AG04449 (cell line): ENCODE data around the gene SLC25A23.
"Not testable (repeated sequence)": the region's sequence is repeated elsewhere in the genome, so short reads cannot be mapped to it uniquely, and the experiment has no call there.

Source experiments
- CTCF ChIA-PET: fragments of 350-600 bp; formaldehyde crosslinking; extraction: SDS; loops from one replicate; lab custom pipeline; 2021; ENCODE audit warnings: antibody characterized with exemption; lab: Yijun Ruan, JAX
- POLR2A ChIA-PET: fragments of 400-600, 350-600 bp; formaldehyde crosslinking; extraction: SDS; loops from one replicate; lab custom pipeline; 2020; ENCODE audit warnings: antibody characterized with exemption, inconsistent platforms; lab: Yijun Ruan, JAX
- DNase-seq: peaks from one replicate; pipeline ENCODE4 v3.0.0-alpha.2; 2010; ENCODE audit warnings: low read depth, low spot score
- H3K4me3 ChIP-seq: 2 replicates; pipeline ENCODE4 v1.5.1; 2011; ENCODE audit warnings: low read depth, mild to moderate bottlenecking, control low read depth, low read length
- CTCF ChIP-seq: IDR thresholded peaks from one replicate; pipeline ENCODE4 v1.5.1; 2011; ENCODE audit warnings: mild to moderate bottlenecking, moderate library complexity, low read length, control low read depth, inconsistent platforms; ENCODE audit not compliant: insufficient read depth; ENCODE audit errors: missing control alignments

SLC25A23 gene

GRCh38 chr19:6429419-6430221 lies 30.0 kb downstream of the SLC25A23 start:
- H3K4me3 ChIP-seq: no peak overlapping the region
- DNase-seq: no peak
- TF ChIP-seq CTCF: no peak
- ChIA-PET CTCF (no interaction called here), POLR2A (no interaction called here)

- DNase-seq, POLR2A ChIA-PET, H3K4me3 ChIP-seq, CTCF ChIA-PET: not testable (repeated sequence)
Measured at GRCh38 chr19:6428692-6429418, 30.7 kb downstream of the SLC25A23 start.

GRCh38 chr19:6427131-6427530 lies 32.5 kb downstream of the SLC25A23 start:
- POLR2A ChIA-PET: no interaction called here
- TF ChIP-seq CTCF: no peak
- CTCF ChIA-PET: no interaction called here
- no peak for DNase-seq
- no peak overlapping the region for H3K4me3 ChIP-seq

GRCh38 chr19:6425732-6426620 lies 33.6 kb downstream of the SLC25A23 start:
- no peak for DNase-seq
- CTCF ChIA-PET: interaction anchor here (1.1 kb wide), 1 partner anchor 18 kb away, joined by 3 read pairs; no protein-coding TSS in a partner anchor
- no peak for TF ChIP-seq CTCF
- peak overlapping the region; percentile 20 for H3K4me3 ChIP-seq
- POLR2A ChIA-PET: interaction anchor here (0.5 kb wide), 1 partner anchor 1606 kb away, joined by 4 read pairs; no protein-coding TSS in a partner anchor

- no peak for TF ChIP-seq CTCF
- ChIA-PET CTCF (no interaction called here), POLR2A (interaction anchor here (0.5 to 1.1 kb wide), 5 partner anchors 53 to 445 kb away, joined by 3 to 6 read pairs (median 3); partner anchors contain the start of genes GPR108 and TNFSF9)
- peak; percentile 100 for DNase-seq
- peak overlapping the region; percentile 20 for H3K4me3 ChIP-seq
Measured at GRCh38 chr19:6424939-6425731, 34.5 kb downstream of the SLC25A23 start.
